SK-N-SH treated with all-trans-retinoic acid at 6 μM for 48 hours (cell line): ENCODE measurements around the gene HDAC11.

Experiments
- ATAC-seq: fragments of 200-7000 bp; cut with Tn5 transposase; 3 replicates; pipeline ENCODE4 v1.9.1; 2020; ENCODE audit warnings: mild to moderate bottlenecking, moderate library complexity
- ARNTL ChIP-seq: fragments of 450-650 bp; formaldehyde crosslinking; IDR thresholded peaks from 2 replicates; pipeline ENCODE4 v1.5.0; 2020; ENCODE audit warnings: low read depth, mild to moderate bottlenecking, moderate library complexity, borderline replicate concordance
- BACH2 ChIP-seq: fragments of 250-450 bp; sonication (Bioruptor Pico); IDR thresholded peaks from 2 replicates; pipeline ENCODE4 v1.9.0; 2021; ENCODE audit warnings: mild to moderate bottlenecking, borderline replicate concordance
- CSDC2 ChIP-seq: fragments of 250-450 bp; sonication (Bioruptor Pico); IDR thresholded peaks from 2 replicates; pipeline ENCODE4 v1.5.0; 2020; ENCODE audit warnings: mild to moderate bottlenecking, moderate library complexity
- ESRRG ChIP-seq: fragments of 250-450 bp; sonication (Bioruptor Pico); IDR thresholded peaks from 2 replicates; pipeline ENCODE4 v1.6.1; 2021; ENCODE audit warnings: mild to moderate bottlenecking
- GLIS3 ChIP-seq: fragments of 250-450 bp; sonication (Bioruptor Pico); IDR thresholded peaks from 2 replicates; pipeline ENCODE4 v1.5.0; 2020; ENCODE audit warnings: mild to moderate bottlenecking, moderate library complexity
- OSR1 ChIP-seq: fragments of 250-450 bp; sonication (Bioruptor Pico); IDR thresholded peaks from 2 replicates; pipeline ENCODE4 v1.8.0; 2022; ENCODE audit warnings: moderate library complexity, mild to moderate bottlenecking, inconsistent platforms
- PPARA ChIP-seq: fragments of 250-450 bp; sonication (Bioruptor Pico); IDR thresholded peaks from 2 replicates; pipeline ENCODE4 v1.5.0; 2020; ENCODE audit warnings: mild to moderate bottlenecking, borderline replicate concordance
- RARB ChIP-seq: fragments of 250-450 bp; sonication (Bioruptor Pico); IDR thresholded peaks from 2 replicates; pipeline ENCODE4 v1.8.0; 2021; ENCODE audit warnings: mild to moderate bottlenecking, moderate library complexity
- SNAI2 ChIP-seq: fragments of 250-450 bp; sonication (Bioruptor Pico); IDR thresholded peaks from 2 replicates; pipeline ENCODE4 v1.5.0; 2020; ENCODE audit warnings: mild to moderate bottlenecking, moderate library complexity
- TCF4 ChIP-seq: fragments of 250-450 bp; sonication (Bioruptor Pico); IDR thresholded peaks from 2 replicates; pipeline ENCODE4 v1.8.0; 2021; ENCODE audit warnings: mild to moderate bottlenecking, moderate library complexity, borderline replicate concordance
- TOX ChIP-seq: fragments of 250-450 bp; sonication (Bioruptor Pico); IDR thresholded peaks from 2 replicates; pipeline ENCODE4 v1.8.0; 2021; ENCODE audit warnings: mild to moderate bottlenecking, moderate library complexity, borderline replicate concordance
- ZC3H10 ChIP-seq: fragments of 250-450 bp; sonication (Bioruptor Pico); IDR thresholded peaks from 2 replicates; pipeline ENCODE4 v1.5.1; 2021; ENCODE audit warnings: mild to moderate bottlenecking, moderate library complexity
- ZFP30 ChIP-seq: fragments of 450-650 bp; formaldehyde crosslinking; IDR thresholded peaks from 2 replicates; pipeline ENCODE4 v1.5.0; 2022; ENCODE audit warnings: mild to moderate bottlenecking, moderate library complexity
- ZNF565 ChIP-seq: fragments of 450-650 bp; formaldehyde crosslinking; conservative IDR thresholded peaks from 2 replicates; pipeline ENCODE4 v1.5.0; 2020; ENCODE audit warnings: low read depth, mild to moderate bottlenecking, moderate library complexity
- ZNF70 ChIP-seq: fragments of 450-650 bp; formaldehyde crosslinking; IDR thresholded peaks from 2 replicates; pipeline ENCODE4 v1.5.0; 2020; ENCODE audit warnings: mild to moderate bottlenecking, moderate library complexity
- ZNF8 ChIP-seq: fragments of 450-650 bp; formaldehyde crosslinking; IDR thresholded peaks from 2 replicates; pipeline ENCODE4 v1.5.0; 2020; ENCODE audit warnings: mild to moderate bottlenecking, moderate library complexity
- TF ChIP-seq, protein P1 (sequence below): fragments of 250-450 bp; sonication (Bioruptor Pico); IDR thresholded peaks from 2 replicates; pipeline ENCODE4 v1.5.1; 2021; ENCODE audit warnings: mild to moderate bottlenecking, moderate library complexity
- TF ChIP-seq, protein P2 (sequence below): fragments of 250-450 bp; sonication (Bioruptor Pico); IDR thresholded peaks from 2 replicates; pipeline ENCODE4 v1.5.1; 2020; ENCODE audit warnings: low read depth, mild to moderate bottlenecking, moderate library complexity
- TF ChIP-seq, protein P3 (sequence below): fragments of 250-450 bp; sonication (Bioruptor Pico); IDR thresholded peaks from 2 replicates; pipeline ENCODE4 v1.8.0; 2021; ENCODE audit warnings: low read depth, mild to moderate bottlenecking, moderate library complexity, borderline replicate concordance
- TF ChIP-seq, protein P4 (sequence below): fragments of 250-450 bp; sonication (Bioruptor Pico); IDR thresholded peaks from 2 replicates; pipeline ENCODE4 v1.5.0; 2020; ENCODE audit warnings: mild to moderate bottlenecking, moderate library complexity
- TF ChIP-seq, protein P5 (sequence below): fragments of 250-450 bp; sonication (Bioruptor Pico); IDR thresholded peaks from 2 replicates; pipeline ENCODE4 v1.8.0; 2020; ENCODE audit warnings: mild to moderate bottlenecking, moderate library complexity, borderline replicate concordance

The HDAC11 gene

DNA sequence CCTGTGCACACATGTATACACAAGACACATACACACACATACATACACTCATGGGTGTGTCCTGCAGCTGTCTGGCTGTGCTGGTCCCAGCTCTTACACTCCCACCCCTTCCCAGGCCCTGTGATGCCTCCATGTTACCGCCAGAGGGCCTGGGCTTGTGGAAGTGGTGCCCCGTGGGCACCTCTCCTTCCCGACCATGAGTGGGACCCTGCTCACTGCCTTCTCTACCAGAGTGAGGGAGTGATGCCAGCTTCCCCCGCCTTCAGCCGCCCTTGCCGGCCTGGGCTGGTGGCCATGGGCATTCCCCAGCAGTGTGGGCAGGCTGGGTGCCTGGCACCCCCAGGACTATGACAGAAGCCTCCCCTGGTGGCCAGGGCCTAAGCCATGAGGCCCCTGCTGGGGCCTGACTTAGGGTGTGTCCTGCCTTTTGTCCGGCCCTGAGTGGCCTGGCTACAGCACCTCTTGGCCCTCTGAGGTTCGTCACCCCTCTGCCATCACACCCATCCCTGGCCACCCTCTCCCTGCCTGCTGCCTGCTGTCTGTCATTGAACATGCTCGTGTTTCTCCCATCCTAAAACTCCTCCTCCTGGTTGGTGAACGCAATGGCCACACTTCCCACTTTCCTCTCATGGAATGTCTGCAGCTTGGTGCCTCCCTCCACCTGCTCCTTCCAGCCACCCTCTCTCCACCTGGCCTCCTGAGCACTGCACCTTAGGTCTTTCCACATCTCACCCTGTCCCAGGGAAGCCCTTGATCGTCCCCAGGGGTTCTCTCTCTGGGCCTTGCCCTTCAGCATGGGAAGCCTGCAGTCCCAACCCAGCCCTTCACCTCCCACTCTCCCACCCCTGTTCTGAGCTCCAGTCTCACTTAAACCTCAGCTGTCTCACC is 14.6 kb downstream of the HDAC11 start:
- ATAC-seq: no peak

DNA sequence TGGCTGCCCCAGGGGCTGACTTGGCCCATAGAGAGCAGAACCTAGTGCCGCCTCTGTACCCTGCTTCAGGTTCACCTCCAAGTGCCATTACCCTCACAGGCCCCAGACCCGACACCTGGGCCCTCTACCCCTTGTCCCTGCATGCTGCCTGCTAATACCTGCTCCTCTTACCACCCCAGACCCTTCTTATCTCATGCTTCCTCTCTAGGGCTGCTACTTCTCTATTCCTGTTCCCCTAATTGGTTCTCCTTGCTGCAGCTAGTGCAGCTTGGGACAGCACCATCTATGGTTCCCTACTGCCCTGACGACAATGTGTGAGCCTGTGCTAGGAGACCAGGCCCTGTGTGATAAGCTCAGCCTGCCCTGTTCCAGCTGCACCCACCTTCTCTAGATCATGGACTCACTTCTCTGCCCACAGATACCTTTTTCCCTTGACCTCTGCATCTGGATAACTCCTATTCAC is 15.3 kb downstream of the HDAC11 start:
- ATAC-seq: no peak
- TF ChIP-seq, protein P1, sequence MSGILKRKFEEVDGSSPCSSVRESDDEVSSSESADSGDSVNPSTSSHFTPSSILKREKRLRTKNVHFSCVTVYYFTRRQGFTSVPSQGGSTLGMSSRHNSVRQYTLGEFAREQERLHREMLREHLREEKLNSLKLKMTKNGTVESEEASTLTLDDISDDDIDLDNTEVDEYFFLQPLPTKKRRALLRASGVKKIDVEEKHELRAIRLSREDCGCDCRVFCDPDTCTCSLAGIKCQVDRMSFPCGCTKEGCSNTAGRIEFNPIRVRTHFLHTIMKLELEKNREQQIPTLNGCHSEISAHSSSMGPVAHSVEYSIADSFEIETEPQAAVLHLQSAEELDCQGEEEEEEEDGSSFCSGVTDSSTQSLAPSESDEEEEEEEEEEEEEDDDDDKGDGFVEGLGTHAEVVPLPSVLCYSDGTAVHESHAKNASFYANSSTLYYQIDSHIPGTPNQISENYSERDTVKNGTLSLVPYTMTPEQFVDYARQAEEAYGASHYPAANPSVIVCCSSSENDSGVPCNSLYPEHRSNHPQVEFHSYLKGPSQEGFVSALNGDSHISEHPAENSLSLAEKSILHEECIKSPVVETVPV (CRISPR knock-in tag): no peak
- TF ChIP-seq ZFP30 (CRISPR knock-in tag) (no peak), ZC3H10 (CRISPR knock-in tag) (no peak), ZNF565 (CRISPR knock-in tag) (no peak), ARNTL (no peak), BACH2 (CRISPR knock-in tag) (no peak), SNAI2 (CRISPR knock-in tag) (no peak), RARB (CRISPR knock-in tag) (no peak), ZNF8 (no peak), PPARA (no peak), ESRRG (CRISPR knock-in tag) (no peak), TCF4 (no peak), OSR1 (CRISPR knock-in tag) (no peak)
- TF ChIP-seq, protein P2, sequence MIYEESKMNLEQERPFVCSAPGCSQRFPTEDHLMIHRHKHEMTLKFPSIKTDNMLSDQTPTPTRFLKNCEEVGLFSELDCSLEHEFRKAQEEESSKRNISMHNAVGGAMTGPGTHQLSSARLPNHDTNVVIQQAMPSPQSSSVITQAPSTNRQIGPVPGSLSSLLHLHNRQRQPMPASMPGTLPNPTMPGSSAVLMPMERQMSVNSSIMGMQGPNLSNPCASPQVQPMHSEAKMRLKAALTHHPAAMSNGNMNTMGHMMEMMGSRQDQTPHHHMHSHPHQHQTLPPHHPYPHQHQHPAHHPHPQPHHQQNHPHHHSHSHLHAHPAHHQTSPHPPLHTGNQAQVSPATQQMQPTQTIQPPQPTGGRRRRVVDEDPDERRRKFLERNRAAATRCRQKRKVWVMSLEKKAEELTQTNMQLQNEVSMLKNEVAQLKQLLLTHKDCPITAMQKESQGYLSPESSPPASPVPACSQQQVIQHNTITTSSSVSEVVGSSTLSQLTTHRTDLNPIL (CRISPR knock-in tag): no peak
- TF ChIP-seq, protein P3, sequence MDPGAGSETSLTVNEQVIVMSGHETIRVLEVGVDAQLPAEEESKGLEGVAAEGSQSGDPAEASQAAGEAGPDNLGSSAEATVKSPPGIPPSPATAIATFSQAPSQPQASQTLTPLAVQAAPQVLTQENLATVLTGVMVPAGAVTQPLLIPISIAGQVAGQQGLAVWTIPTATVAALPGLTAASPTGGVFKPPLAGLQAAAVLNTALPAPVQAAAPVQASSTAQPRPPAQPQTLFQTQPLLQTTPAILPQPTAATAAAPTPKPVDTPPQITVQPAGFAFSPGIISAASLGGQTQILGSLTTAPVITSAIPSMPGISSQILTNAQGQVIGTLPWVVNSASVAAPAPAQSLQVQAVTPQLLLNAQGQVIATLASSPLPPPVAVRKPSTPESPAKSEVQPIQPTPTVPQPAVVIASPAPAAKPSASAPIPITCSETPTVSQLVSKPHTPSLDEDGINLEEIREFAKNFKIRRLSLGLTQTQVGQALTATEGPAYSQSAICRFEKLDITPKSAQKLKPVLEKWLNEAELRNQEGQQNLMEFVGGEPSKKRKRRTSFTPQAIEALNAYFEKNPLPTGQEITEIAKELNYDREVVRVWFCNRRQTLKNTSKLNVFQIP (CRISPR knock-in tag): no peak

More for the DNA sequence above, 14.6 kb downstream of the HDAC11 start:
- TF ChIP-seq, protein P1 (CRISPR knock-in tag): no peak
- TF ChIP-seq RARB (CRISPR knock-in tag): no peak
- no peak for TF ChIP-seq OSR1 (CRISPR knock-in tag)
- no peak for TF ChIP-seq ZNF565 (CRISPR knock-in tag)
- no peak for TF ChIP-seq ZNF70 (CRISPR knock-in tag)
- TF ChIP-seq GLIS3 (CRISPR knock-in tag): no peak
- TF ChIP-seq SNAI2 (CRISPR knock-in tag): no peak
- TF ChIP-seq, protein P2 (CRISPR knock-in tag): no peak
- no peak for TF ChIP-seq CSDC2 (CRISPR knock-in tag)
- no peak for TF ChIP-seq TCF4
- TF ChIP-seq ZFP30 (CRISPR knock-in tag): no peak
- TF ChIP-seq, protein P4, sequence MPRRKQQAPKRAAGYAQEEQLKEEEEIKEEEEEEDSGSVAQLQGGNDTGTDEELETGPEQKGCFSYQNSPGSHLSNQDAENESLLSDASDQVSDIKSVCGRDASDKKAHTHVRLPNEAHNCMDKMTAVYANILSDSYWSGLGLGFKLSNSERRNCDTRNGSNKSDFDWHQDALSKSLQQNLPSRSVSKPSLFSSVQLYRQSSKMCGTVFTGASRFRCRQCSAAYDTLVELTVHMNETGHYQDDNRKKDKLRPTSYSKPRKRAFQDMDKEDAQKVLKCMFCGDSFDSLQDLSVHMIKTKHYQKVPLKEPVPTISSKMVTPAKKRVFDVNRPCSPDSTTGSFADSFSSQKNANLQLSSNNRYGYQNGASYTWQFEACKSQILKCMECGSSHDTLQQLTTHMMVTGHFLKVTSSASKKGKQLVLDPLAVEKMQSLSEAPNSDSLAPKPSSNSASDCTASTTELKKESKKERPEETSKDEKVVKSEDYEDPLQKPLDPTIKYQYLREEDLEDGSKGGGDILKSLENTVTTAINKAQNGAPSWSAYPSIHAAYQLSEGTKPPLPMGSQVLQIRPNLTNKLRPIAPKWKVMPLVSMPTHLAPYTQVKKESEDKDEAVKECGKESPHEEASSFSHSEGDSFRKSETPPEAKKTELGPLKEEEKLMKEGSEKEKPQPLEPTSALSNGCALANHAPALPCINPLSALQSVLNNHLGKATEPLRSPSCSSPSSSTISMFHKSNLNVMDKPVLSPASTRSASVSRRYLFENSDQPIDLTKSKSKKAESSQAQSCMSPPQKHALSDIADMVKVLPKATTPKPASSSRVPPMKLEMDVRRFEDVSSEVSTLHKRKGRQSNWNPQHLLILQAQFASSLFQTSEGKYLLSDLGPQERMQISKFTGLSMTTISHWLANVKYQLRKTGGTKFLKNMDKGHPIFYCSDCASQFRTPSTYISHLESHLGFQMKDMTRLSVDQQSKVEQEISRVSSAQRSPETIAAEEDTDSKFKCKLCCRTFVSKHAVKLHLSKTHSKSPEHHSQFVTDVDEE: no peak
- TF ChIP-seq ZC3H10 (CRISPR knock-in tag): no peak
- TF ChIP-seq TOX (CRISPR knock-in tag): no peak
- TF ChIP-seq ESRRG (CRISPR knock-in tag): no peak
- TF ChIP-seq BACH2 (CRISPR knock-in tag): no peak
- TF ChIP-seq, protein P5, sequence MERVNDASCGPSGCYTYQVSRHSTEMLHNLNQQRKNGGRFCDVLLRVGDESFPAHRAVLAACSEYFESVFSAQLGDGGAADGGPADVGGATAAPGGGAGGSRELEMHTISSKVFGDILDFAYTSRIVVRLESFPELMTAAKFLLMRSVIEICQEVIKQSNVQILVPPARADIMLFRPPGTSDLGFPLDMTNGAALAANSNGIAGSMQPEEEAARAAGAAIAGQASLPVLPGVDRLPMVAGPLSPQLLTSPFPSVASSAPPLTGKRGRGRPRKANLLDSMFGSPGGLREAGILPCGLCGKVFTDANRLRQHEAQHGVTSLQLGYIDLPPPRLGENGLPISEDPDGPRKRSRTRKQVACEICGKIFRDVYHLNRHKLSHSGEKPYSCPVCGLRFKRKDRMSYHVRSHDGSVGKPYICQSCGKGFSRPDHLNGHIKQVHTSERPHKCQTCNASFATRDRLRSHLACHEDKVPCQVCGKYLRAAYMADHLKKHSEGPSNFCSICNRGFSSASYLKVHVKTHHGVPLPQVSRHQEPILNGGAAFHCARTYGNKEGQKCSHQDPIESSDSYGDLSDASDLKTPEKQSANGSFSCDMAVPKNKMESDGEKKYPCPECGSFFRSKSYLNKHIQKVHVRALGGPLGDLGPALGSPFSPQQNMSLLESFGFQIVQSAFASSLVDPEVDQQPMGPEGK (CRISPR knock-in tag): no peak
